Lower leg skin (tissue), 3 donors: ENCODE data around the gene PPP4R1.

Experiments used
- POLR2A ChIP-seq, 2 donors: fragments of 450-650 bp; IDR thresholded peaks; one replicate each; pipeline ENCODE4 v1.6.1; 2016 to 2017; ENCODE audit warnings: antibody characterized with exemption in 2 of 2, mild to moderate bottlenecking in 1 of 2, moderate library complexity in 1 of 2
- TF ChIP-seq, protein P1 (sequence below), 3 donors: fragments of 450-650 bp; IDR thresholded peaks; one replicate each; pipeline ENCODE4 v1.5.1; 2016; ENCODE audit warnings: antibody characterized with exemption in 3 of 3, mild to moderate bottlenecking in 3 of 3, moderate library complexity in 2 of 3

DNA sequence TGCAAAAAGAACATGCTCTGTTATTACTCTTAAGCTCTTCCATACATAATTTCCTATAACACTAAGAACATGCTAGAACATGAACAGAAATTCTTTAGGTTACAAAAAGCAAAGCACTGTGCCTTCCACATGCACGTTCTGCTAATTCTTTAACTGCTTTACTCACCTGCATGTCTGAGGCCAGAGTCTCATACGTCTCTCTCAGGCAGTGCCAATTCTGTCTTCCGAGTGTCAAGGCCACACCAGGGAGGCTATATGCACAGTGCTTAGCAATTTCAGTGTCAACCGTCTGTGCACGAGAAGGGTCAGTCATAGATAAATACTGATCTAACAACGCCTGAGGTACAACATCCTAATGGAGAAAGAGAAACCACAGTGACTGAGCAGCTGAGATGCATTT, 55.1 kb downstream of the PPP4R1 start:
- TF ChIP-seq, protein P1, sequence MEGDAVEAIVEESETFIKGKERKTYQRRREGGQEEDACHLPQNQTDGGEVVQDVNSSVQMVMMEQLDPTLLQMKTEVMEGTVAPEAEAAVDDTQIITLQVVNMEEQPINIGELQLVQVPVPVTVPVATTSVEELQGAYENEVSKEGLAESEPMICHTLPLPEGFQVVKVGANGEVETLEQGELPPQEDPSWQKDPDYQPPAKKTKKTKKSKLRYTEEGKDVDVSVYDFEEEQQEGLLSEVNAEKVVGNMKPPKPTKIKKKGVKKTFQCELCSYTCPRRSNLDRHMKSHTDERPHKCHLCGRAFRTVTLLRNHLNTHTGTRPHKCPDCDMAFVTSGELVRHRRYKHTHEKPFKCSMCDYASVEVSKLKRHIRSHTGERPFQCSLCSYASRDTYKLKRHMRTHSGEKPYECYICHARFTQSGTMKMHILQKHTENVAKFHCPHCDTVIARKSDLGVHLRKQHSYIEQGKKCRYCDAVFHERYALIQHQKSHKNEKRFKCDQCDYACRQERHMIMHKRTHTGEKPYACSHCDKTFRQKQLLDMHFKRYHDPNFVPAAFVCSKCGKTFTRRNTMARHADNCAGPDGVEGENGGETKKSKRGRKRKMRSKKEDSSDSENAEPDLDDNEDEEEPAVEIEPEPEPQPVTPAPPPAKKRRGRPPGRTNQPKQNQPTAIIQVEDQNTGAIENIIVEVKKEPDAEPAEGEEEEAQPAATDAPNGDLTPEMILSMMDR (IDR thresholded peaks at IDR 0.05): no peak
- TF ChIP-seq POLR2A (IDR thresholded peaks at IDR 0.05): no peak
